Ectodermal cell (in vitro differentiated cells): ENCODE data around the gene NBPF12.
A peak's percentile ranks its signal among the peaks of the same experiment; 100 is the strongest.
"Not testable (repeated sequence)": the region's sequence is repeated elsewhere in the genome, so short reads cannot be mapped to it uniquely, and the experiment has no call there.

ENCODE experiments used
- H3K27ac ChIP-seq: 2 replicates; pipeline ENCODE4 v1.7.0; 2013; ENCODE audit warnings: mild to moderate bottlenecking, low read depth, low read length; ENCODE audit not compliant: insufficient read depth, poor library complexity, severe bottlenecking
- H3K27me3 ChIP-seq: 2 replicates; pipeline ENCODE4 v1.7.0; 2013; ENCODE audit warnings: mild to moderate bottlenecking, low read length; ENCODE audit not compliant: insufficient read depth, control insufficient read depth, poor library complexity, severe bottlenecking
- H3K36me3 ChIP-seq: one replicate; pipeline ENCODE4 v1.7.0; 2013; ENCODE audit warnings: low read length; ENCODE audit not compliant: control insufficient read depth, insufficient read depth
- H3K4me1 ChIP-seq: one replicate; pipeline ENCODE4 v1.7.0; 2013; ENCODE audit warnings: low read length; ENCODE audit not compliant: control insufficient read depth, insufficient read depth
- H3K4me3 ChIP-seq: 2 replicates; pipeline ENCODE4 v1.7.0; 2013; ENCODE audit warnings: low read depth, low read length, control low read depth; ENCODE audit not compliant: insufficient read depth
- H3K9me3 ChIP-seq: 2 replicates; pipeline ENCODE4 v1.7.0; 2013; ENCODE audit warnings: mild to moderate bottlenecking, low read length, moderate library complexity; ENCODE audit not compliant: control insufficient read depth
- WGBS, 2 experiments: methylation state at CpG; one replicate each; pipeline ENCODE4 v1.1.7; 2013; ENCODE audit warnings: missing lambda C conversion rate in 2 of 2; 5-methylcytosine and 5-hydroxymethylcytosine counted together

Gene NBPF12

GRCh38 chr1:146934390-146935223, 3.5 kb upstream of the NBPF12 start:
- not testable (repeated sequence) for H3K9me3 ChIP-seq, H3K27ac ChIP-seq, H3K27me3 ChIP-seq, H3K4me1 ChIP-seq, H3K36me3 ChIP-seq, H3K4me3 ChIP-seq
- 92 to 95% methylated on average over 2 of the region's 8 CpGs for WGBS, 2 experiments

GRCh38 chr1:146937462-146937861, 662 bp upstream of the NBPF12 start:
- H3K27me3 ChIP-seq, H3K4me1 ChIP-seq, H3K4me3 ChIP-seq, H3K27ac ChIP-seq, H3K9me3 ChIP-seq, H3K36me3 ChIP-seq: not testable (repeated sequence)
- 80% methylated on average over 1 of the region's 3 CpGs; no CpG with 5 or more reads in 1 of the 2 experiments for WGBS, 2 experiments

- H3K9me3 ChIP-seq, H3K27ac ChIP-seq, H3K27me3 ChIP-seq, H3K4me1 ChIP-seq, H3K36me3 ChIP-seq: not testable (repeated sequence)
- 4% methylated on average over 50 to 52 of the region's 55 CpGs for WGBS, 2 experiments
- peak overlapping the region; percentile 69 for H3K4me3 ChIP-seq
Observed at GRCh38 chr1:146938927-146939786, 1.0 kb downstream of the NBPF12 start.

- H3K9me3 ChIP-seq, H3K27me3 ChIP-seq, H3K4me3 ChIP-seq, H3K27ac ChIP-seq, H3K36me3 ChIP-seq, H3K4me1 ChIP-seq: not testable (repeated sequence)
- WGBS, 2 experiments, result 94% methylated on average over 2 of the region's 7 CpGs; no CpG with 5 or more reads in 1 of the 2 experiments
Observed at GRCh38 chr1:146940293-146940692, 2.2 kb downstream of the NBPF12 start.

GRCh38 chr1:146943342-146943886, 5.3 kb downstream of the NBPF12 start:
- not testable (repeated sequence) for H3K4me3 ChIP-seq, H3K36me3 ChIP-seq, H3K4me1 ChIP-seq, H3K27me3 ChIP-seq, H3K27ac ChIP-seq, H3K9me3 ChIP-seq
- 92% methylated on average over 1 to 6 of the region's 6 CpGs for WGBS, 2 experiments

- H3K27ac ChIP-seq, H3K36me3 ChIP-seq, H3K27me3 ChIP-seq, H3K9me3 ChIP-seq, H3K4me3 ChIP-seq, H3K4me1 ChIP-seq: not testable (repeated sequence)
- 38 to 88% methylated on average over 2 of the region's 4 CpGs for WGBS, 2 experiments
Observed at GRCh38 chr1:146948127-146948526, 10.0 kb downstream of the NBPF12 start.

GRCh38 chr1:146964340-146964739, 26.2 kb downstream of the NBPF12 start:
- not testable (repeated sequence) for H3K4me3 ChIP-seq, H3K4me1 ChIP-seq, H3K36me3 ChIP-seq, H3K9me3 ChIP-seq, H3K27ac ChIP-seq, H3K27me3 ChIP-seq
- 97 to 100% methylated on average over 2 of the region's 2 CpGs for WGBS, 2 experiments

- H3K27ac ChIP-seq, H3K36me3 ChIP-seq, H3K9me3 ChIP-seq, H3K27me3 ChIP-seq, H3K4me3 ChIP-seq, H3K4me1 ChIP-seq: not testable (repeated sequence)
- WGBS, 2 experiments, result 66 to 79% methylated on average over 4 to 5 of the region's 8 CpGs
Observed at GRCh38 chr1:146966351-146966750, 28.2 kb downstream of the NBPF12 start.

- not testable (repeated sequence) for H3K27me3 ChIP-seq, H3K9me3 ChIP-seq, H3K4me1 ChIP-seq, H3K27ac ChIP-seq, H3K4me3 ChIP-seq, H3K36me3 ChIP-seq
- WGBS, 2 experiments, result 85 to 95% methylated on average over 2 of the region's 2 CpGs
Observed at GRCh38 chr1:146970656-146971055, 32.5 kb downstream of the NBPF12 start.

GRCh38 chr1:146972681-146973080, 34.6 kb downstream of the NBPF12 start:
- 80 to 88% methylated on average over 1 of the region's 5 CpGs for WGBS, 2 experiments
- not testable (repeated sequence) for H3K9me3 ChIP-seq, H3K4me3 ChIP-seq, H3K36me3 ChIP-seq, H3K27ac ChIP-seq, H3K27me3 ChIP-seq, H3K4me1 ChIP-seq
